HepG2 (cell line): ENCODE measurements around the gene DOCK4. TPM values are rescaled to one million over a fixed set of nuclear protein-coding genes. Genes with fewer than 3 reads are reported as not detected.

ENCODE experiments used
- BCLAF1 ChIP-seq: fragments of 450-650 bp; IDR thresholded peaks from 2 replicates; pipeline ENCODE4 v1.6.1; 2017; ENCODE audit warnings: mild to moderate bottlenecking
- GATAD1 ChIP-seq: IDR thresholded peaks from 2 replicates; pipeline ENCODE4 v1.6.1; 2016; ENCODE audit warnings: missing genetic modification reagents, missing compliant biosample characterization
- HOXA9 ChIP-seq: sonication (generic); formaldehyde crosslinking; IDR thresholded peaks from 2 replicates; pipeline ENCODE4 v1.8.1; 2022; ENCODE audit warnings: missing genetic modification reagents, mild to moderate bottlenecking, moderate library complexity, borderline replicate concordance
- KDM4B ChIP-seq: sonication (generic); formaldehyde crosslinking; IDR thresholded peaks from 2 replicates; pipeline ENCODE4 v1.4.0; 2020; ENCODE audit warnings: missing genetic modification reagents
- MYNN ChIP-seq: sonication (generic); formaldehyde crosslinking; IDR thresholded peaks from 2 replicates; pipeline ENCODE4 v1.4.0; 2020; ENCODE audit warnings: mild to moderate bottlenecking, low read depth, missing genetic modification reagents
- NAIF1 ChIP-seq: sonication (generic); formaldehyde crosslinking; IDR thresholded peaks from 2 replicates; pipeline ENCODE4 v1.5.0; 2020; ENCODE audit warnings: mild to moderate bottlenecking, missing genetic modification reagents, borderline replicate concordance
- NPAS2 ChIP-seq: sonication (generic); formaldehyde crosslinking; IDR thresholded peaks from 2 replicates; pipeline ENCODE4 v1.8.0; 2022; ENCODE audit warnings: mild to moderate bottlenecking, missing genetic modification reagents, borderline replicate concordance
- NRL ChIP-seq: sonication (generic); formaldehyde crosslinking; IDR thresholded peaks from 2 replicates; pipeline ENCODE4 v1.5.0; 2020; ENCODE audit warnings: missing genetic modification reagents, mild to moderate bottlenecking, moderate library complexity, borderline replicate concordance
- PHF8 ChIP-seq: sonication (generic); formaldehyde crosslinking; IDR thresholded peaks from 2 replicates; pipeline ENCODE4 v1.5.0; 2020; ENCODE audit warnings: missing genetic modification reagents
- RORA ChIP-seq: sonication (generic); formaldehyde crosslinking; IDR thresholded peaks from 2 replicates; pipeline ENCODE4 v1.5.0; 2020; ENCODE audit warnings: mild to moderate bottlenecking, missing genetic modification reagents, moderate library complexity
- XBP1 ChIP-seq: sonication (generic); formaldehyde crosslinking; IDR thresholded peaks from 2 replicates; pipeline ENCODE4 v1.5.0; 2020; ENCODE audit warnings: missing genetic modification reagents
- ZFYVE20 ChIP-seq: sonication (generic); formaldehyde crosslinking; IDR thresholded peaks from 2 replicates; pipeline ENCODE4 v1.8.0; 2023; ENCODE audit warnings: low read depth, mild to moderate bottlenecking, moderate library complexity, missing genetic modification reagents, borderline replicate concordance
- ZNF280D ChIP-seq: sonication (generic); formaldehyde crosslinking; IDR thresholded peaks from 2 replicates; pipeline ENCODE4 v1.5.1; 2020; ENCODE audit warnings: mild to moderate bottlenecking, missing genetic modification reagents
- ZNF30 ChIP-seq: sonication (generic); formaldehyde crosslinking; IDR thresholded peaks from 2 replicates; pipeline ENCODE4 v1.5.0; 2020; ENCODE audit warnings: mild to moderate bottlenecking, missing genetic modification reagents
- ZNF317 ChIP-seq: sonication (generic); formaldehyde crosslinking; IDR thresholded peaks from 2 replicates; pipeline ENCODE4 v1.5.0; 2020; ENCODE audit warnings: mild to moderate bottlenecking, missing genetic modification reagents
- ZNF704 ChIP-seq: sonication (generic); formaldehyde crosslinking; IDR thresholded peaks from 2 replicates; pipeline ENCODE4 v1.8.1; 2023; ENCODE audit warnings: mild to moderate bottlenecking, inconsistent platforms, moderate library complexity, missing genetic modification reagents, borderline replicate concordance
- polyA plus RNA-seq, 8 experiments: library from polyadenylated mRNA; depleted of rRNA in 3 of 8; stranded (reverse) in 7 of 8; unstranded in 1 of 8; fragments of >200 nt; fragmentation: Illumina TruSeq in 4 of 8; extraction: Trizol in 4 of 8; gene quantifications; 2 replicates each; pipeline versions ENCODE4 v1.2.1 to v1.2.3, GENCODE V29; 2011 to 2016; ENCODE audit warnings: low read depth in 4 of 8, missing spikeins in 1 of 8, mixed read lengths in 1 of 8; ENCODE audit not compliant: insufficient read depth in 1 of 8
- total RNA-seq, 5 experiments: library from RNA; depleted of rRNA; stranded (reverse); fragments of >200 nt; fragmentation: Illumina TruSeq; extraction: Trizol; gene quantifications; 2 replicates each; pipeline ENCODE4 v1.2.3, GENCODE V29; 2016; ENCODE audit warnings: low read depth in 1 of 5
- TF ChIP-seq, protein P1 (sequence below): sonication (generic); formaldehyde crosslinking; IDR thresholded peaks from 2 replicates; pipeline ENCODE4 v1.4.0; 2020; ENCODE audit warnings: missing genetic modification reagents
- TF ChIP-seq, protein P2 (sequence below): sonication (generic); formaldehyde crosslinking; IDR thresholded peaks from 2 replicates; pipeline ENCODE4 v1.8.1; 2023; ENCODE audit warnings: mild to moderate bottlenecking, missing genetic modification reagents, borderline replicate concordance

Gene DOCK4
- total and polyA plus RNA-seq, 2 of the 13 experiments (the other 11 are each of a cell fraction or from before 2014, with no cell fraction given) = 13.5 to 17.4 TPM

- TF ChIP-seq, protein P1, sequence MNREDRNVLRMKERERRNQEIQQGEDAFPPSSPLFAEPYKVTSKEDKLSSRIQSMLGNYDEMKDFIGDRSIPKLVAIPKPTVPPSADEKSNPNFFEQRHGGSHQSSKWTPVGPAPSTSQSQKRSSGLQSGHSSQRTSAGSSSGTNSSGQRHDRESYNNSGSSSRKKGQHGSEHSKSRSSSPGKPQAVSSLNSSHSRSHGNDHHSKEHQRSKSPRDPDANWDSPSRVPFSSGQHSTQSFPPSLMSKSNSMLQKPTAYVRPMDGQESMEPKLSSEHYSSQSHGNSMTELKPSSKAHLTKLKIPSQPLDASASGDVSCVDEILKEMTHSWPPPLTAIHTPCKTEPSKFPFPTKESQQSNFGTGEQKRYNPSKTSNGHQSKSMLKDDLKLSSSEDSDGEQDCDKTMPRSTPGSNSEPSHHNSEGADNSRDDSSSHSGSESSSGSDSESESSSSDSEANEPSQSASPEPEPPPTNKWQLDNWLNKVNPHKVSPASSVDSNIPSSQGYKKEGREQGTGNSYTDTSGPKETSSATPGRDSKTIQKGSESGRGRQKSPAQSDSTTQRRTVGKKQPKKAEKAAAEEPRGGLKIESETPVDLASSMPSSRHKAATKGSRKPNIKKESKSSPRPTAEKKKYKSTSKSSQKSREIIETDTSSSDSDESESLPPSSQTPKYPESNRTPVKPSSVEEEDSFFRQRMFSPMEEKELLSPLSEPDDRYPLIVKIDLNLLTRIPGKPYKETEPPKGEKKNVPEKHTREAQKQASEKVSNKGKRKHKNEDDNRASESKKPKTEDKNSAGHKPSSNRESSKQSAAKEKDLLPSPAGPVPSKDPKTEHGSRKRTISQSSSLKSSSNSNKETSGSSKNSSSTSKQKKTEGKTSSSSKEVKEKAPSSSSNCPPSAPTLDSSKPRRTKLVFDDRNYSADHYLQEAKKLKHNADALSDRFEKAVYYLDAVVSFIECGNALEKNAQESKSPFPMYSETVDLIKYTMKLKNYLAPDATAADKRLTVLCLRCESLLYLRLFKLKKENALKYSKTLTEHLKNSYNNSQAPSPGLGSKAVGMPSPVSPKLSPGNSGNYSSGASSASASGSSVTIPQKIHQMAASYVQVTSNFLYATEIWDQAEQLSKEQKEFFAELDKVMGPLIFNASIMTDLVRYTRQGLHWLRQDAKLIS = no peak
- TF ChIP-seq GATAD1 (CRISPR knock-in tag) (0 out of 2 replicates have a peak, but pooled peaks have one; percentile 33), ZNF317 (CRISPR knock-in tag) (no peak), NRL (CRISPR knock-in tag) (no peak), PHF8 (CRISPR knock-in tag) (no peak), MYNN (CRISPR knock-in tag) (no peak), NAIF1 (no peak), RORA (CRISPR knock-in tag) (no peak), ZNF704 (no peak), ZFYVE20 (CRISPR knock-in tag) (no peak), HOXA9 (CRISPR knock-in tag) (no peak), XBP1 (no peak), BCLAF1 (no peak), ZNF280D (CRISPR knock-in tag) (no peak), KDM4B (CRISPR knock-in tag) (no peak), NPAS2 (CRISPR knock-in tag) (no peak), ZNF30 (CRISPR knock-in tag) (no peak)
- TF ChIP-seq, protein P2, sequence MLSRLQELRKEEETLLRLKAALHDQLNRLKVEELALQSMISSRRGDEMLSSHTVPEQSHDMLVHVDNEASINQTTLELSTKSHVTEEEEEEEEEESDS (CRISPR knock-in tag) = no peak
Measured at GRCh38 chr7:112193915-112194502, 12.2 kb downstream of the DOCK4 start (continued).
